Neural progenitor cell (in vitro differentiated cells): ENCODE results near the gene ALK. TPM values are rescaled to one million over a fixed set of nuclear protein-coding genes. Genes with fewer than 3 reads are reported as not detected.

ENCODE experiments used
- DNase-seq: peaks from one replicate; pipeline ENCODE4 v3.0.0-alpha.2; 2016; ENCODE audit warnings: low spot score
- H2AFZ ChIP-seq: fragments of 200-600 bp; sonication (generic); replicated peaks from 2 replicates; pipeline ENCODE4 v1.6.1; 2016; ENCODE audit warnings: antibody characterized with exemption
- H3F3A ChIP-seq: fragments of 200-600 bp; sonication (generic); 2 replicates; pipeline ENCODE4 v1.6.1; 2016; ENCODE audit warnings: antibody characterized with exemption, low read depth
- H3K27ac ChIP-seq: fragments of 200-600 bp; sonication (generic); 2 replicates; pipeline ENCODE4 v1.5.1; 2016; ENCODE audit warnings: mild to moderate bottlenecking
- H3K27me3 ChIP-seq: fragments of 200-600 bp; sonication (generic); 2 replicates; pipeline ENCODE4 v1.6.1; 2016; ENCODE audit warnings: mild to moderate bottlenecking, moderate library complexity
- H3K36me3 ChIP-seq: fragments of 200-600 bp; sonication (generic); 2 replicates; pipeline ENCODE4 v1.5.1; 2016
- H3K4me1 ChIP-seq: fragments of 200-600 bp; sonication (generic); 2 replicates; pipeline ENCODE4 v1.6.1; 2016; ENCODE audit warnings: mixed run types
- H3K4me2 ChIP-seq: fragments of 200-600 bp; sonication (generic); 2 replicates; pipeline ENCODE4 v1.6.1; 2016
- H3K4me3 ChIP-seq: fragments of 200-600 bp; sonication (generic); 2 replicates; pipeline ENCODE4 v1.5.1; 2016
- H3K79me2 ChIP-seq: fragments of 200-600 bp; sonication (generic); 2 replicates; pipeline ENCODE4 v1.6.1; 2016; ENCODE audit warnings: low read depth
- H3K9ac ChIP-seq: fragments of 200-600 bp; sonication (generic); 2 replicates; pipeline ENCODE4 v1.6.1; 2016
- H3K9me3 ChIP-seq: fragments of 200-600 bp; sonication (generic); 2 replicates; pipeline ENCODE4 v1.5.1; 2016; ENCODE audit warnings: low read depth
- H4K20me1 ChIP-seq: fragments of 200-600 bp; sonication (generic); 2 replicates; pipeline ENCODE4 v1.6.1; 2016; ENCODE audit warnings: low read depth
- H3K27ac Mint-ChIP-seq: 3 replicates; pipeline ENCODE4 v1.8.0; 2021; ENCODE audit warnings: mixed read lengths
- H3K27me3 Mint-ChIP-seq: 2 replicates; pipeline ENCODE4 v1.8.0; 2022; ENCODE audit warnings: low read depth, mild to moderate bottlenecking, inconsistent platforms, moderate library complexity, mixed read lengths; ENCODE audit not compliant: insufficient read depth
- H3K36me3 Mint-ChIP-seq: 3 replicates; pipeline ENCODE4 v1.8.0; 2021; ENCODE audit warnings: mixed read lengths
- H3K4me1 Mint-ChIP-seq: 3 replicates; pipeline ENCODE4 v1.8.0; 2021; ENCODE audit warnings: mixed read lengths
- H3K4me3 Mint-ChIP-seq: 3 replicates; pipeline ENCODE4 v1.8.0; 2021; ENCODE audit warnings: mild to moderate bottlenecking, moderate library complexity, mixed read lengths
- H3K9me3 Mint-ChIP-seq: 3 replicates; pipeline ENCODE4 v1.8.0; 2020; ENCODE audit warnings: mixed read lengths
- EZH2 ChIP-seq: fragments of 200-600 bp; sonication (generic); IDR thresholded peaks from 2 replicates; pipeline ENCODE4 v1.6.1; 2017; ENCODE audit warnings: antibody characterized with exemption, mild to moderate bottlenecking, moderate library complexity
- EZH2phosphoT487 ChIP-seq: fragments of 200-600 bp; sonication (generic); IDR thresholded peaks from 2 replicates; pipeline ENCODE4 v1.6.1; 2017; ENCODE audit warnings: antibody characterized with exemption
- small RNA-seq: library from RNA; depleted of rRNA; stranded (forward); fragments of <200 nt; gene quantifications from one replicate; pipeline ENCODE3, GENCODE V24; 2015
- total RNA-seq: library from RNA; depleted of rRNA; stranded (reverse); fragments of >200 nt; gene quantifications from 2 replicates; pipeline ENCODE4 v1.2.3, GENCODE V29; 2015; ENCODE audit warnings: low replicate concordance
- TF ChIP-seq, protein P1 (sequence below): fragments of 200-600 bp; sonication (generic); IDR thresholded peaks from 2 replicates; pipeline ENCODE4 v1.5.1; 2017; ENCODE audit warnings: antibody characterized with exemption, mild to moderate bottlenecking

The ALK gene
- total RNA-seq, 1 donor from 2014 or later = not detected

DNA sequence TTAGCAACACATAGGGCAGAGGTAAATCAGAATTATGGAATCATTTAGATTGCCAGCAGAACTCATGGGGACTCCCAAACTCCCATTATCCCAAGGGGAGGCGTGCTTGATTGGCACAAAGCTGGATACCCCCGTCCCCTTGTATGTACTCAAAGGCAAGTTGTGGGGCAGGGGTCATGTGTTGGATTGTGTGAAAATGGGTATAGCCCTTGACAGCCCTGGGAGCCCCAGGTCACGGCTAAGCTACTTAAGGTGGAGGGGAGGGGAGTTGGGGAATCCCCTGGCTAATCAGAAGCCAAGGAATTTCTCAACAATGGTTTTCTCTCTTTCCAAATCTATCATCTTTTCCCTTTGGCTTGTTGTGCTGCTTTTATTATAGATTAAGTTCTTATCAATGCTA, 773.4 kb downstream of the ALK start:
- Histone ChIP-seq H2AFZ (no peak overlapping the region), H3K27ac (no peak overlapping the region), H3K9me3 (no peaks in the 10 kb centered on the region), H3K4me2 (no peak overlapping the region), H3K79me2 (no peaks in the 10 kb centered on the region), H3K36me3 (no peaks in the 10 kb centered on the region), H3K4me1 (no peaks in the 10 kb centered on the region), H3K4me3 (no peak overlapping the region), H4K20me1 (no peaks in the 10 kb centered on the region), H3F3A (no peaks in the 10 kb centered on the region), H3K9ac (no peak overlapping the region), H3K27me3 (no peaks in the 10 kb centered on the region)
- Mint-ChIP-seq H3K9me3 (no peaks in the 10 kb centered on the region), H3K36me3 (peaks cover 2% of the 10 kb centered on the region), H3K27ac (no peak overlapping the region), H3K4me3 (no peak overlapping the region), H3K4me1 (no peaks in the 10 kb centered on the region), H3K27me3 (no peaks in the 10 kb centered on the region)
- DNase-seq = peak; percentile 4
- TF ChIP-seq, protein P1, sequence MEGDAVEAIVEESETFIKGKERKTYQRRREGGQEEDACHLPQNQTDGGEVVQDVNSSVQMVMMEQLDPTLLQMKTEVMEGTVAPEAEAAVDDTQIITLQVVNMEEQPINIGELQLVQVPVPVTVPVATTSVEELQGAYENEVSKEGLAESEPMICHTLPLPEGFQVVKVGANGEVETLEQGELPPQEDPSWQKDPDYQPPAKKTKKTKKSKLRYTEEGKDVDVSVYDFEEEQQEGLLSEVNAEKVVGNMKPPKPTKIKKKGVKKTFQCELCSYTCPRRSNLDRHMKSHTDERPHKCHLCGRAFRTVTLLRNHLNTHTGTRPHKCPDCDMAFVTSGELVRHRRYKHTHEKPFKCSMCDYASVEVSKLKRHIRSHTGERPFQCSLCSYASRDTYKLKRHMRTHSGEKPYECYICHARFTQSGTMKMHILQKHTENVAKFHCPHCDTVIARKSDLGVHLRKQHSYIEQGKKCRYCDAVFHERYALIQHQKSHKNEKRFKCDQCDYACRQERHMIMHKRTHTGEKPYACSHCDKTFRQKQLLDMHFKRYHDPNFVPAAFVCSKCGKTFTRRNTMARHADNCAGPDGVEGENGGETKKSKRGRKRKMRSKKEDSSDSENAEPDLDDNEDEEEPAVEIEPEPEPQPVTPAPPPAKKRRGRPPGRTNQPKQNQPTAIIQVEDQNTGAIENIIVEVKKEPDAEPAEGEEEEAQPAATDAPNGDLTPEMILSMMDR = no peak
- no peak for TF ChIP-seq EZH2phosphoT487
- TF ChIP-seq EZH2 = no peak

- Histone ChIP-seq H3K79me2 (no peaks in the 10 kb centered on the region), H4K20me1 (no peaks in the 10 kb centered on the region), H3F3A (no peaks in the 10 kb centered on the region), H3K36me3 (no peaks in the 10 kb centered on the region), H3K4me3 (no peak overlapping the region), H3K4me1 (no peaks in the 10 kb centered on the region), H3K4me2 (no peak overlapping the region), H3K9ac (no peak overlapping the region), H3K9me3 (no peaks in the 10 kb centered on the region), H2AFZ (no peak overlapping the region), H3K27me3 (no peaks in the 10 kb centered on the region), H3K27ac (no peak overlapping the region)
- DNase-seq = no peak
- peaks cover 1% of the 10 kb centered on the region for H3K36me3 Mint-ChIP-seq
- TF ChIP-seq EZH2 = no peak
- TF ChIP-seq, protein P1 = no peak
- no peak for TF ChIP-seq EZH2phosphoT487
- no peaks in the 10 kb centered on the region for H3K27me3 Mint-ChIP-seq
- H3K4me3 Mint-ChIP-seq = no peak overlapping the region
- no peaks in the 10 kb centered on the region for H3K4me1 Mint-ChIP-seq
- no peak overlapping the region for H3K27ac Mint-ChIP-seq
- H3K9me3 Mint-ChIP-seq = no peaks in the 10 kb centered on the region
These were observed 775.2 kb downstream of the ALK start for GRCh38 chr2:29146197-29146596.

GRCh38 chr2:29143657-29144056, 777.7 kb downstream of the ALK start:
- Mint-ChIP-seq H3K27ac (no peak overlapping the region), H3K4me1 (no peaks in the 10 kb centered on the region), H3K4me3 (no peak overlapping the region), H3K27me3 (no peaks in the 10 kb centered on the region), H3K9me3 (peaks cover 5% of the 10 kb centered on the region), H3K36me3 (peaks cover 6% of the 10 kb centered on the region)
- no peak for DNase-seq
- Histone ChIP-seq H3F3A (no peaks in the 10 kb centered on the region), H3K4me1 (no peaks in the 10 kb centered on the region), H3K4me2 (no peak overlapping the region), H3K79me2 (no peaks in the 10 kb centered on the region), H3K9me3 (no peaks in the 10 kb centered on the region), H2AFZ (no peak overlapping the region), H3K27me3 (no peaks in the 10 kb centered on the region), H4K20me1 (no peaks in the 10 kb centered on the region), H3K36me3 (no peaks in the 10 kb centered on the region), H3K4me3 (no peak overlapping the region), H3K9ac (no peak overlapping the region), H3K27ac (no peak overlapping the region)
- TF ChIP-seq, protein P1 = no peak
- TF ChIP-seq EZH2phosphoT487 (no peak), EZH2 (no peak)

Small RNA genes within 50 kb of the gene (small RNA-seq; reads per million reads assigned to genes)
- gene RN7SL516P = not detected

Other genes with a start within 250 kb of the ALK start
- 36.1 and 66.4 TPM in 2 replicates for gene YPEL5, start 225.4 kb upstream of the ALK start, total RNA-seq